ENCODE measurements around the gene FUT2. TPM values are rescaled to one million over a fixed set of nuclear protein-coding genes. Genes with fewer than 3 reads are reported as not detected.
A peak's percentile ranks its signal among the peaks of the same experiment; 100 is the strongest.

Gene FUT2
- total and polyA plus RNA-seq, 2 of the 13 experiments (the other 11 are each of a cell fraction or from before 2014, with no cell fraction given): 0.07 TPM; not detected in 1

DNA sequence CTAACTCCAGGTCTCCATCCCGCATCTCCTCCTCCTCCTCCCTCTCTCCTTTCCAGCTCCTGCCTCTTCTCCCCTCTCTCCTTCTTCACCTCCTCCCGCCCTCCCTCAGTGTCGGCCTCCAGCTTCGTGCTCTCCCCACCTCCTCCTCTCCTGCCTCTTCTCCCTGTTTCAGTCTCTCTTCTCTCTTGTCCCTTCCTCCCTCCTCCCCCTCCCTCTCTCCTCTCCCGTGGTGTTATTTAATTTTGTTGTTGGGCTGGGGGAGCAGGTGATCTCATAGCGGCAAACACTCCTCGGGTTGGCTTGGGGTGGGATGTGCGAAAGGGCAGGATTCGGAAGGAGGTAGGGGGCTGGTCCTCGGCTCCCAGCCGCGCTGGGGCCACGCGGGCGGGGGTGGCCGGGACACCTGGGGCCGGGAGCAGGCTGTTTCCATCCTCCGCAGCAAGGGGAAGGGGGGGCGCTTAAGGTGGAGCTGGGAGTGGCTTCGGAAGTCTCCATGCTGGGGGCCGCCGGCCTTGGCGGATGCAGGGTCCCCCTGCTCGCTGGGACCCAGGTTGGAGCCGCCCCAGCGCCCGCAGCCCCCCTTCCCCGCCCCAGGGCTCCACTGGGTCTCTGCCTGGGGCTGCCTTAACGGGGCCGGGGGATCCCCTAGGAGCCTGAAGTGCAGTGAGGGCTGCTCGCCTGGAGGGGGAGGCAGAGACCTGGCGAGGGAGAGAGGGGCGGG lies 49.6 kb upstream of the FUT2 start, which contains the start of gene CA11 (continued):
- TF ChIP-seq ZNF407 (CRISPR knock-in tag; IDR thresholded peaks at IDR 0.05; ENCODE audit: not compliant biosample characterization) (no peak), GMEB1 (CRISPR knock-in tag; IDR thresholded peaks at IDR 0.05; ENCODE audit: borderline replicate concordance) (no peak), CREM (IDR thresholded peaks at IDR 0.05) (no peak), CREM (CRISPR knock-in tag; IDR thresholded peaks at IDR 0.05) (no peak), MLLT10 (CRISPR knock-in tag; IDR thresholded peaks at IDR 0.05) (no peak), SETDB1 (CRISPR knock-in tag; IDR thresholded peaks at IDR 0.05; ENCODE audit: borderline replicate concordance) (no peak), ZNF546 (CRISPR knock-in tag; conservative IDR thresholded peaks at IDR 0.05) (no peak), ZNF230 (CRISPR knock-in tag; IDR thresholded peaks at IDR 0.05) (no peak), SAP130 (CRISPR knock-in tag; IDR thresholded peaks at IDR 0.05; ENCODE audit: low read depth) (0 out of 2 replicates have a peak, but pooled peaks have one; percentile 28), MBD4 (IDR thresholded peaks at IDR 0.05; ENCODE audit: borderline replicate concordance, low read length) (no peak), EHMT2 (IDR thresholded peaks at IDR 0.05; ENCODE audit: borderline replicate concordance, low read depth, low read length) (no peak), ZNF101 (CRISPR knock-in tag; IDR thresholded peaks at IDR 0.05; ENCODE audit: borderline replicate concordance, low read depth) (no peak)
- TF ChIP-seq, protein P1, sequence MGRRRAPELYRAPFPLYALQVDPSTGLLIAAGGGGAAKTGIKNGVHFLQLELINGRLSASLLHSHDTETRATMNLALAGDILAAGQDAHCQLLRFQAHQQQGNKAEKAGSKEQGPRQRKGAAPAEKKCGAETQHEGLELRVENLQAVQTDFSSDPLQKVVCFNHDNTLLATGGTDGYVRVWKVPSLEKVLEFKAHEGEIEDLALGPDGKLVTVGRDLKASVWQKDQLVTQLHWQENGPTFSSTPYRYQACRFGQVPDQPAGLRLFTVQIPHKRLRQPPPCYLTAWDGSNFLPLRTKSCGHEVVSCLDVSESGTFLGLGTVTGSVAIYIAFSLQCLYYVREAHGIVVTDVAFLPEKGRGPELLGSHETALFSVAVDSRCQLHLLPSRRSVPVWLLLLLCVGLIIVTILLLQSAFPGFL (CRISPR knock-in tag; IDR thresholded peaks at IDR 0.05): no peak
